NK-92 treated with Interleukin-12 subunit alpha and Interleukin-12 subunit beta, amount 100 ng/mL, for 24 hours (cell line): ENCODE results near the gene GIMAP5.

Source experiments
- DNase-seq: peaks from one replicate; lab custom pipeline; 2025; lab: John Stamatoyannopoulos, UW

The GIMAP5 gene

GRCh38 chr7:150735596-150736358 is 1.4 kb upstream of the GIMAP5 start:
- no peak for DNase-seq

GRCh38 chr7:150736864-150737263 is 354 bp upstream of the GIMAP5 start:
- no peak for DNase-seq

- no peak for DNase-seq
Observed at GRCh38 chr7:150738092-150738491, 874 bp downstream of the GIMAP5 start.

GRCh38 chr7:150738591-150739001 is 1.4 kb downstream of the GIMAP5 start:
- DNase-seq: no peak

- no peak for DNase-seq
Observed at GRCh38 chr7:150739033-150739432, 1.8 kb downstream of the GIMAP5 start.

GRCh38 chr7:150740053-150740452 is 2.8 kb downstream of the GIMAP5 start:
- no peak for DNase-seq

- no peak for DNase-seq
Observed at GRCh38 chr7:150742286-150742968, 5.2 kb downstream of the GIMAP5 start.

GRCh38 chr7:150744041-150744656 is 6.9 kb downstream of the GIMAP5 start:
- no peak for DNase-seq

GRCh38 chr7:150745086-150745485 is 7.9 kb downstream of the GIMAP5 start:
- DNase-seq: no peak

GRCh38 chr7:150745876-150746275 is 8.7 kb downstream of the GIMAP5 start:
- DNase-seq: no peak

GRCh38 chr7:150746921-150747320 is 9.7 kb downstream of the GIMAP5 start:
- no peak for DNase-seq

- no peak for DNase-seq
Observed at GRCh38 chr7:150748376-150748775, 11.2 kb downstream of the GIMAP5 start.

GRCh38 chr7:150751702-150752101 is 14.5 kb downstream of the GIMAP5 start:
- no peak for DNase-seq

- no peak for DNase-seq
Observed at GRCh38 chr7:150753239-150753638, 16.0 kb downstream of the GIMAP5 start.

- DNase-seq: no peak
Observed at GRCh38 chr7:150753826-150754603, 16.8 kb downstream of the GIMAP5 start.

- no peak for DNase-seq
Observed at GRCh38 chr7:150754951-150755350, 17.7 kb downstream of the GIMAP5 start.

GRCh38 chr7:150755473-150756099 is 18.4 kb downstream of the GIMAP5 start:
- no peak for DNase-seq

- DNase-seq: no peak
Observed at GRCh38 chr7:150756166-150756565, 18.9 kb downstream of the GIMAP5 start.

- no peak for DNase-seq
Observed at GRCh38 chr7:150756858-150757257, 19.6 kb downstream of the GIMAP5 start.

GRCh38 chr7:150759479-150759878 is 22.3 kb downstream of the GIMAP5 start:
- DNase-seq: no peak

- no peak for DNase-seq
Observed at GRCh38 chr7:150766334-150766709, 29.1 kb downstream of the GIMAP5 start.

GRCh38 chr7:150769768-150770167 is 32.5 kb downstream of the GIMAP5 start:
- no peak for DNase-seq
